Measurements from ENCODE around the gene DAPK2.

Gene DAPK2

DNA sequence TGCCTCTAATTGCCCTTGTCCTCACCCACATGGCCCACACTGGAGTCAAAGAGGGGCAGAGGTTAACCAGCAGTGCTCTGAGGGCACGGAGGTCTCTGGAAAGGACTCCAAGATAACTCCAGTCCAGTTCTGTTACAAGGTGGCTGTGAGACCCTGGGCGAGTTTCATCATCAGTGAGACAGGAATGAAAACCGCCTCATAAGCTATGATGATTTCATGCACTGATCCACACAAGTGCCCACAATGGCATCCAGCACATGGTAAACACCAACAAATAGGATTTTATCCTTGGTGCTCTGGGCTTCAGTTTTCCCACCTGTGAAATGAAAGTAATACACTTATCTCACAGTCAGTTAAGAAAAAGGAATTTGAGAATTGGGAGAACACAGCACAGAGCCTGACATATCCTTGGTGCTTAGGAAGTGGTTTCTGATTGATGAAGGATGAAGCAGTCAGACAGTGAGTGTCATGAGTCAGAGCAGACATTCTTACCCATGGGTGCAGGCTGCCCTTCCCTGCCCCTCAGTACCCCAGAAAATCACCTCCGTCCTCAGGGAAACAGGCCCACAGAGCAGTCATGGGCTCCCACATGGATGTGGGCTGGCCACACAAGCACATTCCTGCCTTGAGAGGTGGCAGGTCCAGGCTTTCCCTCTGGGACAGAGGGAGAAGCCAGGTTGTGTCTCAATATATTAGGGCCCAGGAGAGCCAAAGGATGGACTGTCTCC is 48.4 kb downstream of the DAPK2 start:
- peak; percentile 11 for DNase-seq (ENCODE audit: low spot score)

- no peak for DNase-seq (ENCODE audit: low spot score)
These were observed 49.4 kb downstream of the DAPK2 start for GRCh38 chr15:63996794-63997357.

DNA sequence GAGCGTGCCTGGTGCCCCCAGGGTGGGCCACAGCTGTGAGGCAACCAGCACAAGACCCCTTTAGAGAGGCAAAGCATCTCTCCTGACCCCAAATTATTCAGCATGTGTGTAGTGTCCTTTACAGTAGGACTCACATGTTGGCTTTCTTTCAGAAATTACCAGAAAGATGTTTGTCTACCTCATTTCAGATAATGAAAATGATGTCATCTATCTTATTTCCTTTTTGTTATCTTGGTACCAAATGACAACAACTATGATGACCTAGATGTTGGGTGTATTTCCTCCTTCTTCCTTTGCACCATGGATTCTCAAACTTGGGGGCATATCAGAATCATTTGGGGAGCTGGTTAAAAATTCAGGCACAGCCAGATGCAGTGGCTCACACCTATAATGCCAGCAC is 50.5 kb downstream of the DAPK2 start:
- DNase-seq (ENCODE audit: low spot score), result no peak

- DNase-seq (ENCODE audit: low spot score), result no peak
These were observed 52.1 kb downstream of the DAPK2 start for GRCh38 chr15:63994073-63994600.

GRCh38 chr15:63992300-63992699 is 54.0 kb downstream of the DAPK2 start:
- DNase-seq (ENCODE audit: low spot score), result no peak

DNA sequence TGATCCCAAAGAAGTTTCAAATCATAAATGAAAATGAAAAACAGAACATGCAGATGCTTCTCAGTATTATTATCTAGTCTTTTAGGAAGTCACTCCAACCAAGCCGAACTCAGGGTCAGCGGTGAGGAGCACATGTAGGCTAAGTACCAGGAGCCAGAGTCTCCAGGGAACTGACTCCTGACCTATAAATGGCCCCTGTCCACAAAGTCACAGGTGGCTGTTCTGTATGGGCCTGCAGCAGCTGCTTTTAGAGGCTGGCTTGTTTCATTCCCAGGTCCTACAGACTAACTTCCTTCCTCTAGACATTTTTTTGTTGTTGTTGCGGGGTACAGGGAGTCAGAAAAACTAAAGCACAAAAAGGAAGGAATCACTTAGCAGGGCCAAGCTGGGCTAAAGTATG is 54.6 kb downstream of the DAPK2 start:
- DNase-seq (ENCODE audit: low spot score), result no peak

- DNase-seq (ENCODE audit: low spot score), result no peak
These were observed 55.8 kb downstream of the DAPK2 start for GRCh38 chr15:63990454-63990853.

- no peak for DNase-seq (ENCODE audit: low spot score)
These were observed 58.4 kb downstream of the DAPK2 start for GRCh38 chr15:63987796-63988378.

- DNase-seq (ENCODE audit: low spot score), result no peak
These were observed 59.4 kb downstream of the DAPK2 start for GRCh38 chr15:63986751-63987341.

DNA sequence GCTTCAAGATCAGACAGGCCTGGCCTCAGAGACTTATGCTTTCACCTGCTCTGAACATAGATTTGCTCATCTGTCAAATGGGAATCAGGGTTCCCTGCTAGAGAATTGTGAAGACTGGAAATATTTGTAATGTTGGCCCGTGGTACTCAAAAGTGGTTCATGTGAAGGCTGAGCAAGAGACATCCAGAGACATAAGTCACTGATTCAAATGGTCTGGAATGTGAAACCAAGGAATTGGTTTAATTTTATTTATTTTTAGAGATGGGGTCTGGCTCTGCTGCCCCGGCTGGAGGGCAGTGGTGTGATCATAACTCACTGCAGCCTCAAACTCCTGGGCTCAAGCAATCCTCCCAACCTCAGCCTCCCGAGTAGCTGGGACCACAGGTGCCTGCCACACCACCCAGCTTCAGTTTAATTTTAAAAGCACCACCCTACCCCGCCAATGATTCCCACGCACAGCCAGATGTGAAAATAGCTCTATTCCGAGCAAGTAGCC is 60.1 kb downstream of the DAPK2 start:
- DNase-seq (ENCODE audit: low spot score), result no peak

- DNase-seq (ENCODE audit: low spot score), result no peak
These were observed 60.8 kb downstream of the DAPK2 start for GRCh38 chr15:63985221-63986184.

GRCh38 chr15:63984331-63984730 is 62.0 kb downstream of the DAPK2 start:
- no peak for DNase-seq (ENCODE audit: low spot score)

DNA sequence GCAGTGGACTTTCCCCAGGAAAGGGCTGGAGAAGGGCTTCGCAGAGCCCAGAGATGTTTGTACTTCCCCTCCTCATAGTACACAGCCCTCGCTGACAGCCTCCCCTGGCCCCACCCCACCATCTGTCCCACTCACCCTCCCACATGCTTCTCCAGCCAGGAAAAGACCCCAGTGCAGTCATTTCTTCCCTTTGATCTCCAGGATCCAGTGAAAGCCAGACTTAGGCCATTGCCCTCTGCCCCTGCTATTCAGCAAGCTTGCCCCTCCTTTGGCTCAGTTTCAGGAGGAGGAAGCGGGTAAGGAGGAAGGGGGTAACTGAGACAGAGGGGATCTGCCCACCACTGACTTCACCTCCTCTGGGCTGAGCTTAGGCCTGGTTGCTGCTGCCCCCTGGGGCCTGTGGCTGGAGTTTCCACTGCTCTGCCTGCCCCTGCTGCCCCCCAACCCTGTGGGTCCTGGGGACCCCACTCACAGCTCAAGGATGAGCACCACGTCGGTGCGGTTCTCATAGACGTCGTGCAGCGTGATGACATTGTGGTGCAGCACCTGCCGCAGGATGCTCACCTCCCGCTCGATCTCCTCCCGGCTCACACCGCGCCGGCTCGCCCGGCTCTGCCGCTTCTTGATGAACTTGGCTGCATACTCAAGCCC is 63.1 kb downstream of the DAPK2 start:
- DNase-seq (ENCODE audit: low spot score), result no peak

DNA sequence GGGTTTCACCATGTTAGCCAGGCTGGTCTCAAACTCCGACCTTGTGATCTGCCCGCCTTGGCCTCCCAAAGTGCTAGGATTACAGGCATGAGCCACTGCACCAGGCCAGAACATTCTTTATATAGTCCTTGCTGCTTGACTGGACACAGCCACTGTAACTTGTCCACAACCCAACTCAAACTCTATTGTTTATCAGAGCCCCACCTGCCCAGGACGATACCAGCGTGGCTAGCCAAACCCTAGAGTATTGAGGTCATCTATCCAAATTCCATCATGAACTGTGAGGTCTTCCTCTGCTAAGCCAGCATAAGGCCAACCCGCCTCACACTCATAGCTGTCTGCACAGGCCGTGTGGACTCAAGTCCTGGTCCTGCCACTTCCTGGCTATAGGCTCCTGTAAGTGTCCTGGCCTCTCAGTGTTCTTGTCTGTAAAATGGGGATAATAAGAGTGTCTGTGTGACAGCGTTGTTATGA is 63.9 kb downstream of the DAPK2 start:
- no peak for DNase-seq (ENCODE audit: low spot score)

GRCh38 chr15:63981596-63982320 is 64.5 kb downstream of the DAPK2 start:
- DNase-seq (ENCODE audit: low spot score), result no peak

DNA sequence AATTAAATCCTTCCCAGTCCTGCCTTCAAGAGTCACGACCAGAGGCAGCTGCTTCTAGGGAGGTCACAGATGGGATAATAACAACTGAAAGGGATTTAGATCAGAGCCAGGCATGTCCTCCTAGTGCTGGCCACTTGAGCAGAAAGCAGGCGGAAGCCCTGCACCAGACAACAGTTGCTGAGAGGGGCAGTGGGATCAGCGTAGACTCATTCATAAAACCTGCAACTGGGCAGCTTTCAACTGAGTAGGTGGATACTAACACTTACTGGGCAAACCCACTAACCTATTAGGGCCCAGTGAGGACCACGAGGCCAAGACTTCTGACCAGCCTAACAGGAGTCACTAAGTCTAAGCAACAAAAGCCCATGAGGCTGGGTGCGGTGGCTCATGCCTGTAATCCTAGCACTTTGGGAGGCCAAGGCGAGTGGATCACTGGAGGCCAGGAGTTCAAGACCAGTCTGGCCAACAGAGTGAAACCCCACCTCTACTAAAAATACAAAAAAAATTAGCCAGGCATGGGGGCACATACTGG is 67.0 kb downstream of the DAPK2 start:
- no peak for DNase-seq (ENCODE audit: low spot score)

GRCh38 chr15:63978511-63979261 is 67.6 kb downstream of the DAPK2 start:
- no peak for DNase-seq (ENCODE audit: low spot score)

- DNase-seq (ENCODE audit: low spot score), result no peak
These were observed 69.2 kb downstream of the DAPK2 start for GRCh38 chr15:63977119-63977518.

GRCh38 chr15:63974021-63974420 is 72.3 kb downstream of the DAPK2 start:
- DNase-seq (ENCODE audit: low spot score), result no peak
